Loucy (cell line): ENCODE data around the gene TCF7.

Experiments
- H2AFZ ChIP-seq: fragments of 200-600 bp; sonication (generic); 2 replicates; pipeline ENCODE4 v1.6.0; 2016; ENCODE audit warnings: antibody characterized with exemption, mild to moderate bottlenecking, low read length, moderate library complexity
- H3F3A ChIP-seq: fragments of 200-600 bp; 2 replicates; pipeline ENCODE4 v1.6.0; 2016; ENCODE audit warnings: antibody characterized with exemption, low read depth, mild to moderate bottlenecking
- H3K27me3 ChIP-seq: fragments of 200-600 bp; sonication (generic); 2 replicates; pipeline ENCODE4 v1.6.1; 2014; ENCODE audit warnings: low read length, mild to moderate bottlenecking; ENCODE audit not compliant: insufficient read depth, poor library complexity, severe bottlenecking
- H3K36me3 ChIP-seq: fragments of 200-600 bp; sonication (generic); 2 replicates; pipeline ENCODE4 v1.6.1; 2016; ENCODE audit warnings: low read length; ENCODE audit not compliant: insufficient read depth
- H3K4me1 ChIP-seq: fragments of 200-600 bp; sonication (generic); 2 replicates; pipeline ENCODE4 v1.5.1; 2014; ENCODE audit warnings: low read length, mild to moderate bottlenecking; ENCODE audit not compliant: insufficient read depth, poor library complexity, severe bottlenecking
- H3K4me2 ChIP-seq: fragments of 200-600 bp; sonication (generic); 2 replicates; pipeline ENCODE4 v1.6.0; 2014; ENCODE audit warnings: antibody characterized with exemption, low read length, low read depth, mild to moderate bottlenecking; ENCODE audit not compliant: poor library complexity, severe bottlenecking
- H3K4me3 ChIP-seq: fragments of 200-600 bp; sonication (generic); 2 replicates; pipeline ENCODE4 v1.5.1; 2014; ENCODE audit warnings: low read length, mild to moderate bottlenecking, mixed read lengths; ENCODE audit not compliant: poor library complexity, severe bottlenecking
- H3K79me2 ChIP-seq: fragments of 200-600 bp; sonication (generic); 2 replicates; pipeline ENCODE4 v1.6.1; 2014; ENCODE audit warnings: low read length; ENCODE audit not compliant: insufficient read depth
- H3K9ac ChIP-seq: fragments of 200-600 bp; sonication (generic); 2 replicates; pipeline ENCODE4 v1.6.0; 2014; ENCODE audit warnings: mild to moderate bottlenecking, low read depth, low read length, moderate library complexity; ENCODE audit not compliant: poor library complexity, severe bottlenecking
- H3K9me2 ChIP-seq: fragments of 200-600 bp; sonication (generic); replicated peaks from 2 replicates; pipeline ENCODE4 v1.6.1; 2016; ENCODE audit warnings: low read depth, low read length, mixed read lengths
- H3K9me3 ChIP-seq: fragments of 200-600 bp; sonication (generic); 2 replicates; pipeline ENCODE4 v1.6.1; 2014; ENCODE audit warnings: mild to moderate bottlenecking, antibody characterized with exemption, low read length, low read depth; ENCODE audit not compliant: insufficient read depth
- H4K20me1 ChIP-seq: fragments of 200-600 bp; sonication (generic); 2 replicates; pipeline ENCODE4 v1.6.0; 2014; ENCODE audit warnings: antibody characterized with exemption, low read length, mild to moderate bottlenecking; ENCODE audit not compliant: insufficient read depth, poor library complexity, severe bottlenecking
- CTCF ChIP-seq: fragments of 200-600 bp; sonication (generic); conservative IDR thresholded peaks from 2 replicates; pipeline ENCODE4 v1.5.1; 2014; ENCODE audit warnings: mild to moderate bottlenecking, antibody characterized with exemption, low read length
- EZH2phosphoT487 ChIP-seq: fragments of 200-600 bp; IDR thresholded peaks from 2 replicates; pipeline ENCODE4 v1.6.1; 2018; ENCODE audit warnings: antibody characterized with exemption, mild to moderate bottlenecking, moderate library complexity, borderline replicate concordance

Gene TCF7

GRCh38 chr5:134075102-134075501 lies 39.4 kb upstream of the TCF7 start:
- no peak overlapping the region for H2AFZ ChIP-seq
- no peaks in the 10 kb centered on the region for H3K36me3 ChIP-seq
- H4K20me1 ChIP-seq = no peaks in the 10 kb centered on the region
- H3K9me3 ChIP-seq = no peaks in the 10 kb centered on the region
- no peak overlapping the region for H3K4me3 ChIP-seq
- H3F3A ChIP-seq = no peaks in the 10 kb centered on the region
- no peak overlapping the region for H3K4me2 ChIP-seq
- TF ChIP-seq EZH2phosphoT487 = no peak
- no peak for TF ChIP-seq CTCF
- H3K4me1 ChIP-seq = no peaks in the 10 kb centered on the region
- no peaks in the 10 kb centered on the region for H3K79me2 ChIP-seq
- no peaks in the 10 kb centered on the region for H3K9me2 ChIP-seq
- no peak overlapping the region for H3K9ac ChIP-seq
- no peaks in the 10 kb centered on the region for H3K27me3 ChIP-seq

DNA sequence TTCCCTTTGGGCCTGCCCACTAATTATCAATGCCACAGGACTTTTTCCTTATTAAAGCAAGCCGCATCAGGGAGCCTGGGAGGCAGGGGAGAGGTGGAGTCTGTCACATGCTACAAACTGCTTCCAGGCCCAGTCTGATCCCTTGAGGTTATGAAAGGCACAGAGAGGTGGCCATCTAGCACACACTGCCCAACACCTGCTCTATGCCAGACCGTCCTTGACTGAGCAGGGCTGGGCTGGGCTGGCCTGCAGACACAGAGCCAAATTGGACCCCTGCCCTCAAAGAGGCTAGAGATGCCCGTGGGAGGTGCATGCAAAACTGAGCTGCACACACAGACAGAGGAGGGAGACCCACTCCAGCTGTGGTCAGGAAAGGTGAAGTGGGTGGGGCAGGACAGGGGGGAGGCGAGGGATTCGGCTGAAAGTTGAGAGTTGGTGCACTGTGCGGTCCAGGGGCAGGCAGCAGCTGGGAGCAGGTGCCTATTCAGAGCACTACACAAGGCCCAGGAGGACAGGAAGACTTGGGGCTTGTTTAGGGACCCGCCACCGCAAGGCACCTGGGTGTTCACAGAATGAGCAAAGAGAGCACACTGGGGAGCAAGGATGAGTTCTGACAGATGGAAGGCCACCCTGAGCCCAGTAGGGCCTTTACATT lies 36.4 kb upstream of the TCF7 start:
- Histone ChIP-seq H3K4me3 (no peak overlapping the region), H3F3A (no peaks in the 10 kb centered on the region), H3K79me2 (no peaks in the 10 kb centered on the region), H3K27me3 (no peaks in the 10 kb centered on the region), H3K4me2 (no peak overlapping the region), H3K9me2 (no peaks in the 10 kb centered on the region), H3K4me1 (no peaks in the 10 kb centered on the region), H3K36me3 (no peaks in the 10 kb centered on the region), H3K9ac (no peak overlapping the region), H2AFZ (no peak overlapping the region), H3K9me3 (no peaks in the 10 kb centered on the region), H4K20me1 (no peaks in the 10 kb centered on the region)
- no peak for TF ChIP-seq EZH2phosphoT487
- TF ChIP-seq CTCF = no peak

DNA sequence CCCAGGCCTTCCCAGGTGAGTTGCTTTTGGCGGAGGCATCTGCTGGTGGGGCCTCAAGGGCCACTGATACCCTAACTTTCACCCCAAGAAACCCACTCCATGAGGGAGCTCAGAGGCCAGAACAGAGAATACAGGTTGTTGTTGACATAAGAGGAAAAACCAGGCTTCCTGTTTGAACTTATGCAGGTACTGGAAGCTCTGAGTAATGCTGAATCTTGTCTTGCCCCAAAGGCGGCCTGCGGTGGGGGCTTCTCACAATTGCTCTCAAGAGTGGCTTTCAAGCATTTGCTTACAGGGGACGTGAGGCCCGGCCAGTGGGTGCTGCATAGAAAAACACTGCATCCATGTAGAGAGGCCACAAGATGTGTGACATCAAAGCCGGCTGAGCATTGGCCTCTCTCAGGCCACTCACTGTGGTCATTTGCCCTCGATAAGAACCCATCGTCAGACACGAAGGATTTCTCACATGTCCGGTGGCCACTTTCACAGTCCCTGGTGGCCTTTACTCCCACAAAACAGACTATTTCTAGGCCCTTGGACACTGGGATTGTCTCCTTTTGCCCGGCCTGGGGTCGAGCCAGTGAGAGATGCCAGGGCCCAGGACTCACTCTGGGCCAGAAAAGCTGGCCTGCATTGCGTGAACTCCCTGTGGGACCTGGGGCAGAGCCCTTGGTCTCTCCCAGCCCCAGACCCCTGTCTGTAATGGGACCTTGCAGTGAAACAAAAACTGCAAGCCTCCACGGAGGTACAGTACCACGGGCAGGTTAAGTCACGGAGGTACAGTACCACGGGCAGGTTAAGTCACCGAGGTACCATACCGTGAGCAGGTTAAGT lies 34.5 kb upstream of the TCF7 start:
- Histone ChIP-seq H4K20me1 (no peaks in the 10 kb centered on the region), H3K36me3 (no peaks in the 10 kb centered on the region), H3K9me2 (no peaks in the 10 kb centered on the region), H3F3A (no peaks in the 10 kb centered on the region), H3K4me2 (no peak overlapping the region), H2AFZ (no peak overlapping the region), H3K9me3 (no peaks in the 10 kb centered on the region), H3K79me2 (no peaks in the 10 kb centered on the region), H3K9ac (no peak overlapping the region), H3K27me3 (no peaks in the 10 kb centered on the region), H3K4me1 (no peaks in the 10 kb centered on the region), H3K4me3 (no peak overlapping the region)
- no peak for TF ChIP-seq CTCF
